Measurements from ENCODE around the gene PCSK6. TPM values are rescaled to one million over a fixed set of nuclear protein-coding genes. Genes with fewer than 3 reads are reported as not detected.

The PCSK6 gene
- total RNA-seq, 1 experiment from 2014 or later: 11.5 TPM

GRCh38 chr15:101325263-101326025 is 164.1 kb downstream of the PCSK6 start:
- in situ Hi-C loops (cut with HindIII; ENCODE audit: low pct_unique_long_range_greater_than_20kb, low sequenced_read_pairs): no loop called here
- DNase-seq (ENCODE audit: low read depth, low spot score): no peak

DNA sequence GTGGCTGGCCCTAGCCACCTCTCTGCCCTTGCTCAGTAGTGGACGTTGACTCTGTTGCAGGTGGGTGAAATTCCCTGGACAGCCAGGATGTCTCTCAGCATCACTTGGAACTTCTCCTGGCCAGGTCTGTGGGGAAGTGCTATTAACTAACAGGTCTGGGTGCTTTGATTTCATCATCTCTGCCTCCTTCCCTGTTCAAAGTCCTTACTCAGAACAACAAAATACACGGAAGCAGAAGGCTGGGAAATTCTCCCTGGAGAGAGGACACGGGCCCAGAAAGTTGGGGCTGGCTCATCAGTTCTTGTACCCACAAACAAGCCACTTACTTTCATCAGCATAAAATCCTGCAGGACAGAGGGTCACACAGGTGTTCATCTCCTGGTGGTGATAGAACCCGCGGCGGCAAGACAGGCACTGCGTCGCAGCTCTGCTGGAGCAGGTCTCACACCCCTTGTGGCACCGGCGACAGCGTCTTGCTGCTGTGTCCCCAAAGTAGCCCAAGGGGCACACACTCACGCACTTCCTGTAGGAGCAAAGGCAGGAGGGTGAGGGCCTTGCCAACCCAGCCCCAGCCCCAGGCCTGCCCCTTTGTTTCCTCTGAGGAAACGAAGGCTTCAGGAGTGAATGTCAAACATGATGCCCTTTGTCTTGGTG is 164.9 kb downstream of the PCSK6 start:
- no peak for DNase-seq (ENCODE audit: low read depth, low spot score)
- in situ Hi-C loops (cut with HindIII; ENCODE audit: low pct_unique_long_range_greater_than_20kb, low sequenced_read_pairs): no loop called here

GRCh38 chr15:101323793-101324523 is 165.5 kb downstream of the PCSK6 start:
- in situ Hi-C loops (cut with HindIII; ENCODE audit: low pct_unique_long_range_greater_than_20kb, low sequenced_read_pairs): no loop called here
- DNase-seq (ENCODE audit: low read depth, low spot score): no peak

GRCh38 chr15:101322854-101323477 is 166.5 kb downstream of the PCSK6 start:
- DNase-seq (ENCODE audit: low read depth, low spot score): no peak
- in situ Hi-C loops (cut with HindIII; ENCODE audit: low pct_unique_long_range_greater_than_20kb, low sequenced_read_pairs): no loop called here

DNA sequence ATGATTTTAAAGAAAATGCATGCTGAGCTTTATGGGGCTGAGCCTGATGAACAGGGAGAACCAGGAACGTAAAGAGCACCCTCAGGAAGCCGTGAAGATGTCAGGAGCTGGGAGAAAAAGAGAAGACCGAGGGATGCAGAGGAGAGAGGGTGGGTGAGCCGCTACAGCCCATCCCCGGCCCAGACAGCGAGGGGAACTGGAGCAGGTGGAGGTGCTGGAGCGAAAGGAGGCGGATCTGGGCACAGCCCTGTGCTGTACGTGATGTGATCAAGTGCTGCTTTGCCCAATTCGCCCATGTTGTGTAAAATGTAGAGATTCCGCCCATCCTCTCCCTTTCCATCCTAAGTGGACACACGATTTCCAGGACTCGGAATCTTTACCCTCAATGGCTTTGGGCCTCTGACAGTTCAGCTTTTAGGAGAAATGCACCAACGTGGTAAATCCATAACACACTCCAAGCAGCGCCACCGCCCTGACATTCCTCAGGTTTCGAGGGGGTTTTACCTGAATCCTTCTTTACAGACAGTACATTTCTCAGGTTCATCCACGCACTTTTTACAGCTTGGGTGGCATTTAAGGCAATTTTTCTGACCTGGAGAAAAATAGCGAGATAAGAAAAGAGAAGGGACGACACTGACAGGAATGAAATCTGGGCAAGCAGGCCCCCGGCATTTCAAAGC is 167.4 kb downstream of the PCSK6 start:
- in situ Hi-C loops (cut with HindIII; ENCODE audit: low pct_unique_long_range_greater_than_20kb, low sequenced_read_pairs): no loop called here
- no peak for DNase-seq (ENCODE audit: low read depth, low spot score)

- in situ Hi-C loops (cut with HindIII; ENCODE audit: low pct_unique_long_range_greater_than_20kb, low sequenced_read_pairs): no loop called here
- DNase-seq (ENCODE audit: low read depth, low spot score): peak; percentile 61
These were observed 168.9 kb downstream of the PCSK6 start for GRCh38 chr15:101320501-101321052.

DNA sequence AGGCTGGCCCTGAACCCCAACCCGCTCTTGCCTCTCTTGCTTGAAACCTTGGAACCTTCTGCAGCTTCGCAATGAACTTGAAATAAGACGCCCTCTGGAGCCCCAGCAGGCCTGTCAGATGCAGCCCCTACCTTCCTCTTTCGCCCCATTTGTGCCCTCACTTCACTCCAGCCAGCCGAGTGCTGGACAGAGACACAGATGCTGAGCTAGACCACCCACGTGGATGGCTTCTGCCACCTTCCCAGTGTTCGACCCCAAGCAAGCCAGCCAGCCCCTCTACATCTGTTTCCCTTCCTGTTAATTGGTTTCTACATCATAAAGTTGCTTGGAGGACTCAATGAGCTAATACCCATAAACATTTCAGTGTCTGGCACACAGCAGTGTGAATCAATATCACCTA is 170.7 kb downstream of the PCSK6 start:
- no peak for DNase-seq (ENCODE audit: low read depth, low spot score)
- in situ Hi-C loops (cut with HindIII; ENCODE audit: low pct_unique_long_range_greater_than_20kb, low sequenced_read_pairs): no loop called here

- no peak for DNase-seq (ENCODE audit: low read depth, low spot score)
These were observed 171.2 kb downstream of the PCSK6 start for GRCh38 chr15:101318147-101318819.

DNA sequence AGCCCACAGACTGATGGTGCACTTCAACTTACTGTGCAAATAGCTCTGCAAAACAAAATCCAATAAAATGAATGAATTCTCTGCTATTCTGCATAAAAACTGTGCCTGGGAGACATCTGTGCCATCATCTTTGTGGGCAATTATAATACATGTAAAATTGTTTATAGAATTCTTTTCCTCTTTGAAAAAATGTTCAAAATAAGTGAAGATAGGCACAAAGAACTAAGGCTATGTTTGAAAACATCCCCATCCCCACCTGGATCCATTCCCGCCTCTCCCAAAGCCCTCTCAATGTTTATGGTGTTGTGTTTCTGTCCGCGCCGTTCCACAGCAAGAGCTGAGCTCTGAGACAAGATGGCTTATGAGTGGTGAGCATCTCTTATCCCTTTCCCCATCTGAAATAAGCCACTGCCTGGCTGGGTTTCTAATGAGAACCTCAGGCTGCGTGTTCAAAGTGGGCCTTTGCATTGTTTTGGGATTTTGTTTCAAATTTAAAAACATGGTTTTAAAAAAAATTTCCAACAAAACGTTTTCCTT is 172.1 kb downstream of the PCSK6 start:
- DNase-seq (ENCODE audit: low read depth, low spot score): no peak
- in situ Hi-C loops (cut with HindIII; ENCODE audit: low pct_unique_long_range_greater_than_20kb, low sequenced_read_pairs): no loop called here

More at GRCh38 chr15:101318147-101318819, 171.2 kb downstream of the PCSK6 start:
- in situ Hi-C loops (cut with HindIII; ENCODE audit: low pct_unique_long_range_greater_than_20kb, low sequenced_read_pairs): no loop called here

- in situ Hi-C loops (cut with HindIII; ENCODE audit: low pct_unique_long_range_greater_than_20kb, low sequenced_read_pairs): no loop called here
- no peak for DNase-seq (ENCODE audit: low read depth, low spot score)
These were observed 173.0 kb downstream of the PCSK6 start for GRCh38 chr15:101316529-101316928.

- in situ Hi-C loops (cut with HindIII; ENCODE audit: low pct_unique_long_range_greater_than_20kb, low sequenced_read_pairs): no loop called here
- DNase-seq (ENCODE audit: low read depth, low spot score): no peak
These were observed 173.8 kb downstream of the PCSK6 start for GRCh38 chr15:101315736-101316135.

- in situ Hi-C loops (cut with HindIII; ENCODE audit: low pct_unique_long_range_greater_than_20kb, low sequenced_read_pairs): no loop called here
- DNase-seq (ENCODE audit: low read depth, low spot score): no peak
These were observed 175.0 kb downstream of the PCSK6 start for GRCh38 chr15:101314336-101315125.

- in situ Hi-C loops (cut with HindIII; ENCODE audit: low pct_unique_long_range_greater_than_20kb, low sequenced_read_pairs): no loop called here
- no peak for DNase-seq (ENCODE audit: low read depth, low spot score)
These were observed 176.3 kb downstream of the PCSK6 start for GRCh38 chr15:101313041-101313761.

DNA sequence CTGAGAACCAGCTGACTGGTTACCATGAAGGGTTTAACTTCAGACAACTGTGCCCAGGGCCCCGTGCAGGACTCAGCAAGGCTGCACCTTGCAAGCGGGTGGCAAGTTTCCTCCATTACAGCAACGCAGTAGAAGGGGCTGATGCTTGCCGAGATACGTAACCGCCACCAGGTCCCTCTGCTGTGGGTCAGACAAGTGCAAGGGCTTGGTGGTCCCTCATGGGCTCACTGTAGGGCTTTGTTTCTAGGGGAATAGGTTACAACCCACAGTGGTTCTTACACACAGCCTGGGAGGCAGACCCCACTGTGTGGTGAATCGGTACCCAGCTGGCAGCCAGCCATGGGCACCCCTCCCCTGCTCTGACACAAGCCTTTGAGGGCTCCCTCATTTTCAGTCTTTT is 179.0 kb downstream of the PCSK6 start:
- in situ Hi-C loops (cut with HindIII; ENCODE audit: low pct_unique_long_range_greater_than_20kb, low sequenced_read_pairs): no loop called here
- no peak for DNase-seq (ENCODE audit: low read depth, low spot score)

DNA sequence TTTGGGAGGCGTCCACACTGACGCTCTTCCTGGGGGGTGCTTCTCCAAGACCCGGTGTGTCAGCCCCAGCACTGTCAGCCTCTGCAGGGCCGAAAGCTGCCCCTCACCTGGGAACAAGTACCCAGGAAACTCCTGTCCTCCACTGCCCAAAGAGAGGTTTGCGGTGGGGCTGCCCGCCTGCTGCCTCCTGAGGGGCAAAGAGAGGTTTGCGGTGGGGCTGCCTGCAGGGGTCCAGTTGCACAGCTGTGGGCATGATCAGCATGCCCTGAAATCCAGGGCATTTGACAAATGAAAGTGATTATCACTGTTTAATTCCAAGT is 179.4 kb downstream of the PCSK6 start:
- no peak for DNase-seq (ENCODE audit: low read depth, low spot score)
- in situ Hi-C loops (cut with HindIII; ENCODE audit: low pct_unique_long_range_greater_than_20kb, low sequenced_read_pairs): no loop called here
